Non-pigmented ciliary epithelial cell (primary cell): ENCODE measurements around the gene NALCN.

Experiments
- DNase-seq: peaks from one replicate; pipeline ENCODE4 v3.0.0-alpha.2; 2010; ENCODE audit warnings: low read depth

The NALCN gene

DNA sequence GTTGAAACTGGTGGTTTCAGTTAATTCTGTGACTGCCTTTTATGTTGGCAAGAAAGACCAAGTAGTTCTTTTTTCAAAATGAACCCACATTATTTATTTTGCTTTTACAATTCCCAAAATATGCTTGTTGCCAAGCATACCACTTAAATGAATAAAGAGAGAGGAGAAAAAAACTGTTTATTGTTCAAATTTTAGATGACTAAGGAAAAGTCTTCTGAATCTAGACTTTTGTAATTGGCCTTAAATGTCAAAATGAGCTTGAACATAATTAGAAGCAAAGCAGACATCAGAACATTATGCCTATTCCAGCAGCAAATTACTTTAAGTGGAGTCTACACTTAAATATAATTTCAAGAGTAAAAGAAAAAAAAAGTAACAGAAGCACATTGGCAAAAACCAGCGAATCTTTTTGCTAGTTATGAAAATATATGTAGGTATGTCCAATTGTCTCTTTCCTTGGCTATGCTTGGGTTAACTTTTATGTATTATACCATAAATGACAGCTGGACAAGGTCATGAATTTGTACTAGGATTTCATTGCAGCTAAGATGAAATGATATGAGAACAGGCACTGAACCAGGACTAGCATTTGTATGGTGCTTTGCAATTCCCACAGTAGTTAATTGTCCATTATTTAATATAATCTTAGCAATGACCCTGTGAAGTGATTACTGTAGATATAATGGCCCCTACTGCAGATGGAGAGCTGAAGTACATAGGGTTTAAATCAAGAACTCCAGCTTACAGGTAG lies 211.9 kb downstream of the NALCN start:
- no peak for DNase-seq

GRCh38 chr13:101202590-101202989 lies 213.7 kb downstream of the NALCN start:
- no peak for DNase-seq

GRCh38 chr13:101190976-101191375 lies 225.3 kb downstream of the NALCN start:
- DNase-seq = no peak

DNA sequence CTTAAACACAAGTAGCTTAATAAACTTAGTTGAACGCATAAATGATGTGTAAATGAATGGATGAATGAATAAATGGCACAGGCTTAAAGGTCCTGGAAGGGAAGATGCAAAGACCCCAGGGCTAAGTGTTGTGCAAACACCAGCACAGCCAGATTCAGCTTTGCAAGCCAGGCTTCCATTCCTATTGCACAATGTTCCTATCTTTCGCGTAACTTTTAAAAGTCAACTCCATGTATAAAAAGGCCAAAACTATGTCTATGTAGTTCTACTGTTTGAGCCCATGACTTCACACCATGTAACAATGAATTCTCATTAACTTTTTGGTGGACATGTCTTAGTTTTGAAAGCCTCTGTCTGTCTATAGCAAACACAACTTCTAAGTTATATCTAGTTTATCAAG lies 226.0 kb downstream of the NALCN start:
- no peak for DNase-seq

- DNase-seq = no peak
Measured at GRCh38 chr13:101185606-101186005, 230.7 kb downstream of the NALCN start.

DNA sequence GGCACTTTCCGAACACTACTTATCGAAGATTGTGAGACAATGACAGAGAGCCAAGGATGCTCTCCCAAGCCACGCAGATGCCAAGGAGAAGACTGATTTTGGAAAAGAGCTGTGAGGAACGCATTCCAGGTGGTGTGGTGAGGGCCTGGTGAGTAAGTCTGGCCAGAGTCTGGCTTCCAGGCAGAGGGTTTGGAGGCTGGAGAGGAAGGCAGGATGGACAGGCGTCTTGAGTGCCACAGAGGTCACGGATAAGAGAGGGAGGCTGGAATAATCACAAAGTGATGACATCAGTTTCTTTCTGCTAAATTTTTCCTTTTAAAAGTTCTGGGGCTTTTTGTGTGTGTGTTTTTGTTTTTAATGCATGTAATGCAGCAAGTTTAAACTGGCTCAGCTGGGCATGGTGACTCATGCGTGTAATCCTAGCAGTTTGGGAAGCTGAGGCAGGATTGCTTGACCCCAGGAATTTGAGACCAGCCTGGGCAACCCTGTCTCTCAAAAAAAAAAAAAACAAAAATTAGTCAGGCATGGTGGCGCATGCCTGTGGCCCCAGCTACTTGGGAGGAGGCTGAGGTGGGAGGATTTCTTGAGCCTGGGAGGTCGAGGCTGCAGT lies 235.1 kb downstream of the NALCN start:
- no peak for DNase-seq

DNA sequence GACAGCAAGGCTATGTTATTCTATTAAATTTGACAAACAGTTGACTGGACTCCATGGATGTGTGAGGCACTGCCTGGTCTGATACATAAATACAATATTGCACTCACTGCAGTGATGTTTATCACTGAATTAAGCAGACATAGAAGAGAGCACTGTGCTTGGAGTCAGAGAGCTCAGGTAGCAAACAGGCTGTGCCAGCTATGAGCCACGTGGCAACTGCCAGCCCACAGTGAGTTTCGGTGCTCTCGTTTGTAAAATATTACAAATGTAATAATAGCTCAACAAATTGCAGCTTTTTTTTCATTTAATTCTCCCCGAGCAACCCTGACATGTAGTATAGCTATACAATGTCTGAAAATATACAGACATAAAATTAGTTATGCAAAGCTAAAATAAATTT lies 237.3 kb downstream of the NALCN start:
- no peak for DNase-seq

DNA sequence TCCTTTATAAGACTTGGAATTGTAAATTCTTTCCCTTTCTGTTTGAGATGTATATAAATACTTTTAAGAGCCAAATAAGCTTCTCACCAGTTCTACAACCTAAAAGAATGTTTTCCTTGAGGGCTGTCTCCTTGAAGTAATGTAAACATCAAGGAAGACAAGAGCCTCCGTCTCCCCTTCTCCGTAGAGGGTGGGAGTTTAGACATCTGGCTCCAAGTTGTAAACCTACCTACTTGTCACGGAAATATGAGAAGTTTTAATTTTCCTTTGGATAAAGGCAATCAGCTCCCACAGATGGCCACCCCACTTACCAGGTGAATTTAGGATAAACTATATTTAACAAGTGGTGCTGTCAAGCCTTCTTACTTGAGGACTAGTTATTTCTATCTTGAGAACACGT lies 237.9 kb downstream of the NALCN start:
- DNase-seq = no peak

GRCh38 chr13:101170306-101170705 lies 246.0 kb downstream of the NALCN start:
- no peak for DNase-seq

DNA sequence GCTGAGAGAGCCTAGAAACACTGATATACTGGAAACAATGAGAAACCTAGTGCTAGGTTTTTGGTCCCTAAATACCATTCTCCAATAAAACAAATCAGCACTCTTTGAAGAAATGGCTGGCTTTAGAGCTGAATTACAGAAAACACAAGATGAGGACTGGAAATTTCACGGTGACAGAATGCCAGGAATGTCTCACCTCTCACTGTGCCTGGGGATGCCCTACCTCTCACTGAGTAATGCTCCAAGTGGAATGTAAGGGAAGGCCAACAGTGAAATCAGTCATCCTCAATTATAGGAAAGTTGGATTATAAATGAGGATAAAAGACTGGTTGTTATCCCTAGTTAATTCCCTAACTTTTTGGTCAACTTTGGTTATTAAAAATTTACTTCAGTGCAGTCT lies 259.0 kb downstream of the NALCN start:
- DNase-seq = no peak

- DNase-seq = no peak
Measured at GRCh38 chr13:101155920-101156319, 260.4 kb downstream of the NALCN start.

- DNase-seq = no peak
Measured at GRCh38 chr13:101152184-101152583, 264.1 kb downstream of the NALCN start.

DNA sequence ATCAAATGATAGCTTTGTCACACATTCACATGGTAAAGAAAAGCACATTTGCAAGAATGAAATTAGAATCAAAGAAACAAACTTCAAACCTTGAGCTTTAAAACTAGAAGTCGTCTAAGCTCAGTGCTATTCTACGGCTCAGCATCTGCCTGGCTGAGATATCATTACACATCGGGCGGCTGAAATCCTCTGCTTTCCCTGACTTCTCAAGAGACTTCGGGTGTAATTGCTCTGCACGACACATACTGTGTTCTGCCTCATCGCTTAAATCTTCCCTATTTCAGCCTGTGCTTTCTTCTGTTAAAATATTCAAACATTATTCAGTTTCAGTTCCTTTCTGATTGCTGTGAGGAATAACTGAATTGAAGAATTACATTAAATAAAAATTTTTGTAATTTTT lies 265.3 kb downstream of the NALCN start:
- no peak for DNase-seq

- peak; percentile 35 for DNase-seq
Measured at GRCh38 chr13:101149735-101150384, 266.4 kb downstream of the NALCN start.

DNA sequence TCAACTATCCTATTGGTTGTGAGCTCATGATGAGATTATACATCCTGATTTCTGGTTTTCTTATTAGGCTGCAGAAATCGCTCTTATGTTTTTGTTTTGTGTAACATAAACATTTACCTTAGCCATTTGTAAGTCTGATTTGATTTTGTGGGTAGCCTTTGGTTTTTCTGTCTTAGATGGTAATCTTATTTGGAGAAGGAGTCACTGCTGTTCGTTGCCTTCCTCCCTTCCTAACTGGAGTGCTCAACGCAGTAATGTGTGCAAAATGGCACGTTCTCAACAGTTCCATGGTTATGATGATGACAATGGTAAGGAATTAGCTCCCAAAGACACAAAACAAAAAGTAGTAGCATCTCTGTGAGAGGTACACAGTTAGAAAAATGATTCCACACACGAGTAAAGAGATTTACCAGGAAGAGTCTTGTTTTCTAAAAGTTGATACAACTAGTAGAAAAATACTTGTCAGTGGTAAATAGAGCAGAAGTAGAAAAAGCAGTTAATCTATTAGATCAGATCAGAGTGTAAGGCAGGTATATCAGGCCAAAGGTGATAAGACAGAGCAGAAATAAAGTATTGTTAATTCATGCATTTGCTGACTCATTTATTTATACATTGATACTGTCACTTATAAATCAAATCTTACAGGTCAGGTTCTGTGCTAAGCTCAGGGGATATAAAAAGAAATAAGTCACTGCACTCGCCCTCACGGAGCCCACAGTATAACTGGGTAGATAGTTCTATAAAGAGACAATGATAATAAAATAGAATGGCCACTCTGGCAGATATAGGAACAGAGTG lies 270.0 kb downstream of the NALCN start:
- DNase-seq = no peak

GRCh38 chr13:101144808-101145419 lies 271.4 kb downstream of the NALCN start:
- DNase-seq = no peak

- DNase-seq = no peak
Measured at GRCh38 chr13:101140936-101141335, 275.4 kb downstream of the NALCN start.

DNA sequence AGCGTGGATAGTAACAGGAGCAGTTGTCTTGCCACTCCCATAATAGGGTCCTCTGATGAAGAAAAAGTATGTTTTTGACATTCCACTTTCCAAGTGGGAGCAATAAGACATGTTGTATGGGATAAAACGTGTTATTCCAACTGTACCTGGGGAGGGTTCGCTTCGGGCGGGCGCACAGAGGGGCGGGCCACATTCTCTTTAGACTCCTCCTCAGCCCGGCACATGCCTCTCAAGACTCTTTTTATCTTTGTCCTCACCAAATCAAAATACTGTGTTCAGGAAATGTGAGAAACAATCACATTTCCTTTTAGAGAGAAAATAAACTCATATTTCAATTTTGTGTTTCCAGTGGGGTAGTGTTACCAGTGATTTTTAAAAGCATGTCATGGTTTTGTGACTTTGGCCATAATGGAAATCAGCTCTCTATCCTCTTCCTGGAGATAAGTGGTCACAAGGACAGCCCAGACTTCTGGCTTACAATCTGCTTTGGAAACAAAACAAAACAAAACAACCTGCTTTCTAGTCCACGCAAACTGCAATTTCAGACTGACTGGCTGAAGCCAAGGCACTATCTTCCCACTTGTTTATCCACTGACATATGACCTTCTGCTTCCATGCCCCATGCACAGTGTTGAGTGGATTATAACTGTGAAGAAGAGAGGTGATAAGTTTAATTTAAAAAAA lies 276.1 kb downstream of the NALCN start:
- DNase-seq = no peak

DNA sequence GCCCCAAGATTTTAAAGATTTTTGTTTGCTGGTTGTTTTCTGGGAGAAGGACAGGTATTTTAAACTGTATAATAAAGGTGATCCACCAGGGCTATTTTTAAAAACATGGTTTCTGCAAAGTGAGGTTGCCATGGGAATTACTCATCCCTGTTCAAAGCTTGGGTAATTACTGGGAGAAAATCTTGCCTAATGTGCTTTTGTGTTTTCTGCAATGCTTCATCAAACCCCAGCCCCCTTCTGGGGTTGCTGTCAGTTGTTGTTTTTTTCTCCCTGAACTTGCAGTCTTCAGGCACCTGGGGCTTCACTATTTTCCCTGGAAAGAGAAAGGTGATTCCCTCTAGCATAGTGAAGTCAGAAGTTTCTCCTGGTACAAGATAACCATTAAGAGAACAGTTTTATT lies 277.2 kb downstream of the NALCN start:
- DNase-seq = no peak

DNA sequence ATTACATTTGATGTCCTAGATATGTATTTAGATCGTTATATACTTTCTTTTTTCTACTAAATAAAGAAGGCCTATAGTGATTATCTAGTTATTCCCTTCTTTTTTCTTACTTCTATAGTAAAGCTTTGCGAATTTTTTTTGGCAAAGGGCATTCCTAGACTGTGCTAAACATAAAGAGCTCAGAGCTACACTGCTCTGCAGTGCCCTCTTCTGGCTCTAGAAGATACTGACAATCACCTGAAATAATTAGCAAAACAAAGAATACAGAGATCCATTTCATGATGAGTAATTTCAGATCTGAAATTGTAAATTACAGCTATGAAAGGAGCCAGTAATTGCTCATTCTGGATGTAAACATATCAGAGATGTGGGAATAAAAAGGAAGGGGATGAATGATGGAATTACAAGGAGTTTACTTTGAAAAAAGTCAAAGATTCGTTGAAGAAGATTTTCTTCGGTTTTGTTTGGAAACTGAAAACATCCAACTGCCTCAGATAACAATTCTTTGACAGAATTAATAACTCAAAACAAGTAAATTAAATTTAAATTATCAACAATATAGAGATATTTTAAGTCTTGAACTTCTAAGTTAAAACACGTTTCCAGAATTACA lies 288.5 kb downstream of the NALCN start:
- no peak for DNase-seq

GRCh38 chr13:101123028-101123427 lies 293.3 kb downstream of the NALCN start:
- DNase-seq = no peak
